AG08396 (cell line): Measurements from ENCODE around the gene SP5.
A peak's percentile ranks its signal among the peaks of the same experiment; 100 is the strongest.
"Not testable (repeated sequence)": the region's sequence is repeated elsewhere in the genome, so short reads cannot be mapped to it uniquely, and the experiment has no call there.

ENCODE experiments used
- DNase-seq: peaks from one replicate; pipeline ENCODE4 v3.0.0; 2012; ENCODE audit warnings: low spot score, mixed read lengths

The SP5 gene

GRCh38 chr2:170711196-170711773, 3.9 kb upstream of the SP5 start:
- DNase-seq = no peak

- DNase-seq = no peak
These were observed 3.1 kb upstream of the SP5 start for GRCh38 chr2:170711774-170712652.

GRCh38 chr2:170712653-170713542, 2.2 kb upstream of the SP5 start:
- no peak for DNase-seq

GRCh38 chr2:170713543-170714380, 1.4 kb upstream of the SP5 start:
- DNase-seq = no peak

- DNase-seq = peak; percentile 55
These were observed 616 bp upstream of the SP5 start for GRCh38 chr2:170714381-170715061.

GRCh38 chr2:170715932-170716777, 1.0 kb downstream of the SP5 start:
- DNase-seq = no peak

- peak; percentile 71 for DNase-seq
These were observed 1.9 kb downstream of the SP5 start for GRCh38 chr2:170716851-170717598.

- no peak for DNase-seq
These were observed 2.4 kb downstream of the SP5 start for GRCh38 chr2:170717599-170717963.

GRCh38 chr2:170717991-170718589, 3.0 kb downstream of the SP5 start:
- DNase-seq = no peak

- no peak for DNase-seq
These were observed 4.7 kb downstream of the SP5 start for GRCh38 chr2:170719810-170720209.

DNA sequence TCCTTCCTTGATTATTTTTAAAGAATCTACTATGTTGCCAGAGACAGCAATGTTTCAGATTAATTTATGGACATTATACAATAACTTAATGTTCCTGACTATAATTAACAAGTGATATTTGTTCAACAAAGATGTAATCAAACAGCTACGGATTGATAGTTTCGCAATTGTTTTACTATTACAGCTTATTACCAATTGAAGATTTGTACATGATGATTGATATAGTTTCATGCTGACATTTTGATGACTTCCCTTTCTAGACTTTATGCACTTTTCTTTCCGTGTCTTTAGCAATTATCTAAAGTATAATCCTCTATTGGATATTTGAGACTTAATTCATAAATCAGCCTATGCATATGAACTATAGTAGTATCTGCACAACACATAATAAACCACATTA, 6.5 kb downstream of the SP5 start:
- no peak for DNase-seq

DNA sequence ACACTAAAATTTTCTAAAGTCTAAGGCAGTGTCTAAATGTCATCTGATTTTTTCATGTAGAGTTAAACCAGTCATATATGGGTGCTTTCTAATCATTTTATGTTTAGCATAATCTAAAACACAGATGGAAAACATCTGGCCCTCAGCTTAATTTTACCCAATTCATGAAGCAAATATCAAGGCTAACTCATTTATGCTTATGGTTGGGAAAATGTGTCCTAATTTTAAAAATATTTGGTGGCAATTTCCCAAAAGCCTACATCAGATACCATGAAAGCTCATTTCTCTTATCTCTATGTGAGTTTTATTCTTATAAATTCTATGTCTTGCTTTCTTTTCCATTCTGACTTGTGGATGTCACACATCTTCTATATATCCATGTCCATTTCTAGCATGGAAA, 7.2 kb downstream of the SP5 start:
- no peak for DNase-seq

DNA sequence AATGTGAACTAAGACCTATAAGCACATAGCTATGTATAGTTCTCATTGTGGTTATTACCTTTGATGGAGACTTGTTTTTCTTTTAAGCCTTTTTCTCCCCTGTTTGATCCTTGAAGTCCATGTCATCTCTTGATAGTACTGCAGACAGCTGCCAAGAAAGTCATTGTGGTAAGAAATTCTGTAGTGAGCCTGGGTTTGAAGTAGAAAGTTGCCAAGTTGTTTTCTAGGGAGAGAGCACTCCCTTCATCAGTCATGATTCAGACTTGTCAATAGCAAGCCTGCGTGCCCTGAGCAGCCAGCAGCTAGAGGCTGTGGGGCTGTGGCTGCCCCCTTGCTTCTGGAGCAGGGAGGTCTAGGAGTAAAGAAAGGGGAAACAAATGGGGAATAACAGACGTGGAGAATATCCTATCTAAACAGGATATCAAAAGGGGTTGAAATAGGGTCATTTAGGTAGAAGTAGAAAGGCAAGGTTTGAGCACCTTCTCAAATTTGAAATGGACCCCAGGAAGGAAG, 8.4 kb downstream of the SP5 start:
- no peak for DNase-seq

DNA sequence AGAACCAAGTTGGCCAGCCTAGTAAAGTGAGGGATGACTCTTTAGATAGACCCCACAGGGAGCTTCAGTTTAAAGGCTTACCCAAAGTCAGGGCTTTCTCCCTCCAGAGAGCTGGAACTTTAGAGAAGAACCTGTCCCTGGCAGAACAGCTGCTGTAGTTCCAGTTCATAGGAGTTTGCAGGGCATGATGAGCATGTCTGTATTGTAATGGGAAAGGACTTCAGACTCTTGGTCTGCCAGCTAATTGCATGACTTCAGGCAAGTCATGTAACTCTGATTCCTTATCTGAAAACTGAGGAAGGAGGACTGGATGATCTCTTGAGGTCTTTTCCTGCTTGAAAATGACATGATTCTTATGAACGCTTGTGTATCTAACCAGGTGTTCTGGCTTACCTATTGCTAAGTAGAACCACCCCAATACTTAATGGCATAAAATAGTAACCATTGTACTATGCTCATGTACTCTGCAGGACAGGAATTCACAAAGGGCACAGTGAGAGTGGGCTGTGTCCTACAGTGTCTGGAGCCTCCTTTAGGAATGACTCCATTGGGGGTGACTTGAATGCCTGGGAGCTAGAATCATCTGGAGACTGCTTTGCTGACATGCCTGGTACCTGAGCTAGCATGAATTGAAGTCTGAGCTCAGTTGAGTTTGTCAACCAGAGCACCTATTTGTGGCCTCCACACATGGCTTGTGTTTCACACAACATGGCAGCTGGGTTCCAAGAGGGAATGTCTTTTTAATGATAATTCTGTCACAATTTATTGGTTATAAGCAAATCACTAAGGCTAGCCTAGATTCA, 18.9 kb downstream of the SP5 start:
- no peak for DNase-seq

GRCh38 chr2:170734601-170735000, 19.5 kb downstream of the SP5 start:
- not testable (repeated sequence) for DNase-seq

GRCh38 chr2:170736628-170737027, 21.5 kb downstream of the SP5 start:
- no peak for DNase-seq

- DNase-seq = no peak
These were observed 22.3 kb downstream of the SP5 start for GRCh38 chr2:170737406-170737805.

DNA sequence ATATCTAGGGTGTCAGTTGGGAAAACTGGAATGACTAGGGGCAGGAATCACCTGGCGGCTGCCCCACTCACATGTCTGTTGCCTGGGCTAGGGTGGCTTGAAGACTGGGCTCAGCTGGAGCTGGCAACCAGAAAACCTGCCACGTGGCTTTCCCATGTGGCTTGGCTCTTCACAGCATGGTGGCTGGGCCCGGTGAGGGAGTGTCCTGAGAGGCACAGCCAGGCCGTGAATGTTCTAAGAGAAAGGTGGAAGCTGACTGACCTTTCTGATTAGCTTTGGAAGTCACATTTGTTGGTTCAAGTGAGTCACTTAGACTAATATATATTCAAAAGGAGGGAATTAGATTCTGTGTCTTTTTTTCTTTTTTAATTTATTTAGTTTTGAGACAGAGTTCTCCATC, 22.7 kb downstream of the SP5 start:
- DNase-seq = no peak
